HG03457 (cell line): ENCODE results near the gene HSPA2.
"Not testable (repeated sequence)": the region's sequence is repeated elsewhere in the genome, so short reads cannot be mapped to it uniquely, and the experiment has no call there.

ENCODE experiments used
- ATAC-seq: cut with Tn5 transposase; IDR thresholded peaks from one replicate; pipeline ENCODE4 v1.9.1; 2021; ENCODE audit warnings: moderate number of reproducible peaks; ENCODE audit not compliant: unreplicated experiment

The HSPA2 gene

GRCh38 chr14:64558216-64558615, 17.7 kb downstream of the HSPA2 start:
- ATAC-seq: not testable (repeated sequence)

GRCh38 chr14:64561631-64562030, 21.1 kb downstream of the HSPA2 start:
- ATAC-seq: no peak

- ATAC-seq: no peak
These were observed 21.9 kb downstream of the HSPA2 start for GRCh38 chr14:64562436-64562835.

- no peak for ATAC-seq
These were observed 23.2 kb downstream of the HSPA2 start for GRCh38 chr14:64563696-64564095.

GRCh38 chr14:64566651-64567122, 26.1 kb downstream of the HSPA2 start:
- ATAC-seq: no peak

- no peak for ATAC-seq
These were observed 28.6 kb downstream of the HSPA2 start for GRCh38 chr14:64569138-64569631.

GRCh38 chr14:64569646-64570045, 29.1 kb downstream of the HSPA2 start:
- not testable (repeated sequence) for ATAC-seq

- no peak for ATAC-seq
These were observed 32.0 kb downstream of the HSPA2 start for GRCh38 chr14:64572386-64573104.

- ATAC-seq: no peak
These were observed 32.6 kb downstream of the HSPA2 start for GRCh38 chr14:64573109-64573508.

GRCh38 chr14:64574371-64575107, 34.0 kb downstream of the HSPA2 start:
- no peak for ATAC-seq

- ATAC-seq: no peak
These were observed 36.7 kb downstream of the HSPA2 start for GRCh38 chr14:64577211-64577610.

GRCh38 chr14:64580467-64580866, 39.9 kb downstream of the HSPA2 start:
- ATAC-seq: no peak

GRCh38 chr14:64581363-64581762, 40.8 kb downstream of the HSPA2 start:
- no peak for ATAC-seq

- no peak for ATAC-seq
These were observed 41.3 kb downstream of the HSPA2 start for GRCh38 chr14:64581817-64582216.

- no peak for ATAC-seq
These were observed 43.6 kb downstream of the HSPA2 start for GRCh38 chr14:64584190-64584589.

GRCh38 chr14:64591809-64592208, 51.3 kb downstream of the HSPA2 start:
- no peak for ATAC-seq
